ENCODE data around the gene FAM118B.

Gene FAM118B

GRCh38 chr11:126205359-126205758 lies 6.2 kb upstream of the FAM118B start:
- no peak for DNase-seq (ENCODE audit: low read depth)

DNA sequence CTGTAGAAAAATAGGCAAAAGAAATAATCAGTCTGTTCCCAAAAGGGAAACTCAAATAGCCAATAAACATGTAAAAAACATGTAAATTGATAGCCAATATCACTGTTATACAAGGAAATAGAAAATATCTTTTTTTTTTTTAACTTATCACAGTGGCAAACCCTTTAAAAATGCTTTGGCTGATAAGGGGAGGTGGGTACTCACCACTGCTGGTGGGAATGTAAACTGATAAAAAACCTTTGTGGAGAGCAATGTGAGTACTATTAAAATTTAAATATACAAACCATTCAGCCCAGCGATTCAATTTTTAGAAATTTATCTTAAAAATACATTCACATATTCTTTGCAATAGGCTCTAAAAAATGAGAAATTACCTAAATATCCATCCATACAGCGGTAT lies 3.7 kb upstream of the FAM118B start:
- no peak overlapping the region for H3K4me3 ChIP-seq (ENCODE audit: low read depth, low read length)
- DNase-seq (ENCODE audit: low read depth) = no peak
- TF ChIP-seq CTCF (IDR thresholded peaks at IDR 0.05; ENCODE audit: control insufficient read depth, extremely low read depth, insufficient read depth) = no peak

More at GRCh38 chr11:126205359-126205758, 6.2 kb upstream of the FAM118B start:
- no peak for TF ChIP-seq CTCF (IDR thresholded peaks at IDR 0.05; ENCODE audit: control insufficient read depth, extremely low read depth, insufficient read depth)
- no peak overlapping the region for H3K4me3 ChIP-seq (ENCODE audit: low read depth, low read length)

DNA sequence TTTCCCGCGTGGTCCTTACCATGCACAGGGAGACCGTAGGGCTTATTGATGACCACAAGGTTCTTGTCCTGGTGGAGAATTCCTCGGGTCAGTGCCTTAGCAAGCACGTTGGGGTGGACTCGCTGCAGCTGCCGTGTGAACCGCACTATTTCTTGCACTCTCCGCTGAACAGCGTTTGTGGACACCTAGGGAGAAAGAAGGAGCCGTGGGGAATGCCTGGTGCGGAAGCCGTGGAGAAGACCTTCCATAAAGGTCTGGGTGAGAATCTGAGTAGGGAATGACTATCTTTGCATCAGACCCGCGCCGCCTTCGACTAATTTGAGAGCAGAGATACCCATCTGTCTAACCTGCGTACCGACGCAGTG lies 729 bp upstream of the FAM118B start:
- DNase-seq (ENCODE audit: low read depth) = no peak
- H3K4me3 ChIP-seq (ENCODE audit: low read depth, low read length) = peak overlapping the region; percentile 99
- no peak for TF ChIP-seq CTCF (IDR thresholded peaks at IDR 0.05; ENCODE audit: control insufficient read depth, extremely low read depth, insufficient read depth)

- DNase-seq (ENCODE audit: low read depth) = no peak
- H3K4me3 ChIP-seq (ENCODE audit: low read depth, low read length) = peak overlapping the region; percentile 99
- TF ChIP-seq CTCF (IDR thresholded peaks at IDR 0.05; ENCODE audit: control insufficient read depth, extremely low read depth, insufficient read depth) = no peak
Measured at GRCh38 chr11:126212089-126212660, 593 bp downstream of the FAM118B start.

GRCh38 chr11:126214441-126214840 lies 2.9 kb downstream of the FAM118B start:
- TF ChIP-seq CTCF (IDR thresholded peaks at IDR 0.05; ENCODE audit: control insufficient read depth, extremely low read depth, insufficient read depth) = no peak
- DNase-seq (ENCODE audit: low read depth) = peak; percentile 64

DNA sequence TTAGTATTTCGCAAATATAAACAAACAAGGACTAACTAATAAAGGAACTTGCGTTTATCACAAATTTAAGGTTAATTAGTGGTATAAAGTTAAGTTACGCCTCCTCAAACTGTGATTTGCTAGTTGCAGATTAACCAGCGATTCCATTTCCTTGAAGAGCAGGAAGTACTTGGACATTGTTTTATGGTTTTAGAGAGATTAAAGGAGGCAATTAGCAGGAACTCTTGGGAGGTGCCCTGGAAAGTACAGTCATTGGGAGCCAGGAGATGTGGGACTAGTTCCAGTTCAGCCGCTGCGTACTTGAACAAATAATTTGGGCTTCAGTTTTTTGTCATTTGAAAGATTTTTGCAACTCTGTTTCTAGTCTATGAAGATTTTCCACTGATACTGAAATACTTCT lies 3.3 kb downstream of the FAM118B start:
- H3K4me3 ChIP-seq (ENCODE audit: low read depth, low read length) = peak overlapping the region; percentile 23; the same call in 1 of the 2 replicates
- TF ChIP-seq CTCF (IDR thresholded peaks at IDR 0.05; ENCODE audit: control insufficient read depth, extremely low read depth, insufficient read depth) = no peak
- DNase-seq (ENCODE audit: low read depth) = peak; percentile 66

More at GRCh38 chr11:126214441-126214840, 2.9 kb downstream of the FAM118B start:
- peak overlapping the region; percentile 23; the same call in 1 of the 2 replicates for H3K4me3 ChIP-seq (ENCODE audit: low read depth, low read length)

Measured in LNCaP clone FGC (cell line).